Measurements from ENCODE around the gene RXRG. TPM values are rescaled to one million over a fixed set of nuclear protein-coding genes. Genes with fewer than 3 reads are reported as not detected.

RXRG gene
- total and polyA plus RNA-seq, 9 of the 15 experiments (the other 6 are each of a cell fraction or from before 2014, with no cell fraction given) = not detected

- Histone ChIP-seq H3K9ac (ENCODE audit: insufficient read depth in 1 of 2, low read depth in 2 of 2, low read length in 2 of 2) (no peak overlapping the region), H3K9me1 (ENCODE audit: control insufficient read depth, insufficient read depth, low read length) (peaks cover 4% of the 10 kb centered on the region), H3K27ac (ENCODE audit: extremely low read depth, low read depth, low read length) (no peak overlapping the region), H3K36me3 (ENCODE audit: control insufficient read depth, insufficient read depth, low read length) (no peaks in the 10 kb centered on the region), H4K20me1 (replicated peaks; ENCODE audit: control insufficient read depth, insufficient read depth, low read length) (peaks cover 12% of the 10 kb centered on the region; the same call in 1 of the 2 replicates), H2AFZ (ENCODE audit: low read depth, low read length) (no peak overlapping the region), H3K4me3 (no peak overlapping the region), H3K27me3 (ENCODE audit: control insufficient read depth in 2 of 2, insufficient read depth in 2 of 2, low read length in 2 of 2) (peaks cover 10 to 18% of the 10 kb centered on the region in 2 experiments; a peak in 3 of 5 replicates), H3K4me2 (ENCODE audit: insufficient read depth, low read length) (no peak overlapping the region), H3K9me3 (replicated peaks; ENCODE audit: control insufficient read depth, insufficient read depth, low read depth, low read length) (no peaks in the 10 kb centered on the region), H3K79me2 (ENCODE audit: control insufficient read depth, insufficient read depth, low read length) (no peaks in the 10 kb centered on the region), H3K4me1 (replicated peaks in 1 of 2; ENCODE audit: control insufficient read depth in 2 of 2, insufficient read depth in 2 of 2, low read length in 2 of 2) (peaks cover 3 to 7% of the 10 kb centered on the region in 2 experiments; a peak in 3 of 5 replicates)
- intact Hi-C loops (cut with micrococcal nuclease) (no loop called here), in situ Hi-C loops (cut with MboI) (loop anchor here (10.0 kb wide), 1 partner anchor 517 kb away; no protein-coding TSS in a partner anchor)
- 1% methylated on average over 4 of the region's 4 CpGs for WGBS (ENCODE audit: insufficient coverage, low coverage, missing lambda C conversion rate)
- CTCF ChIA-PET (ENCODE audit: low intra/inter-chr PET ratio) = no interaction called here
- BruUV-seq (replicated peaks) = no TSS peak
- no peak for FAIRE-seq
- ATAC-seq = no peak
- DNase-seq (ENCODE audit: extremely low read depth in 1 of 4, low spot score in 3 of 4) = peak in 1 of 4 experiments; percentile 5
- TF ChIP-seq, protein P1, sequence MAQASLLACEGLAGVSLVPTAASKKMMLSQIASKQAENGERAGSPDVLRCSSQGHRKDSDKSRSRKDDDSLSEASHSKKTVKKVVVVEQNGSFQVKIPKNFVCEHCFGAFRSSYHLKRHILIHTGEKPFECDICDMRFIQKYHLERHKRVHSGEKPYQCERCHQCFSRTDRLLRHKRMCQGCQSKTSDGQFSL (CRISPR knock-in tag; IDR thresholded peaks at IDR 0.05) = no peak
- TF ChIP-seq, protein P1 (tag; IDR thresholded peaks at IDR 0.05) = no peak
- TF ChIP-seq LEF1 (IDR thresholded peaks at IDR 0.05) (no peak), POLR2AphosphoS2 (IDR thresholded peaks at IDR 0.05; ENCODE audit: low read length) (no peak), ZNF444 (CRISPR knock-in tag; IDR thresholded peaks at IDR 0.05) (no peak), HMG20B (CRISPR knock-in tag; IDR thresholded peaks at IDR 0.05) (no peak), DMBX1 (CRISPR knock-in tag; IDR thresholded peaks at IDR 0.05; ENCODE audit: borderline replicate concordance) (no peak), CSDE1 (IDR thresholded peaks at IDR 0.05) (no peak)
- TF ChIP-seq, protein P2, sequence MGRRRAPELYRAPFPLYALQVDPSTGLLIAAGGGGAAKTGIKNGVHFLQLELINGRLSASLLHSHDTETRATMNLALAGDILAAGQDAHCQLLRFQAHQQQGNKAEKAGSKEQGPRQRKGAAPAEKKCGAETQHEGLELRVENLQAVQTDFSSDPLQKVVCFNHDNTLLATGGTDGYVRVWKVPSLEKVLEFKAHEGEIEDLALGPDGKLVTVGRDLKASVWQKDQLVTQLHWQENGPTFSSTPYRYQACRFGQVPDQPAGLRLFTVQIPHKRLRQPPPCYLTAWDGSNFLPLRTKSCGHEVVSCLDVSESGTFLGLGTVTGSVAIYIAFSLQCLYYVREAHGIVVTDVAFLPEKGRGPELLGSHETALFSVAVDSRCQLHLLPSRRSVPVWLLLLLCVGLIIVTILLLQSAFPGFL (CRISPR knock-in tag; IDR thresholded peaks at IDR 0.05) = no peak
- POLR2A ChIA-PET = no interaction called here
These were observed 47.0 kb downstream of the RXRG start for GRCh38 chr1:165397944-165398343.
